GM12878 (cell line): ENCODE results near the gene ADPRM. TPM values are rescaled to one million over a fixed set of nuclear protein-coding genes. Genes with fewer than 3 reads are reported as not detected.
A peak's percentile ranks its signal among the peaks of the same experiment; 100 is the strongest.

Source experiments
- ASH2L ChIP-seq: fragments of 300-600, 200-600 bp; sonication (generic); IDR thresholded peaks from 2 replicates; pipeline ENCODE4 v1.6.1; 2017; ENCODE audit warnings: low read depth, mild to moderate bottlenecking, borderline replicate concordance
- CBFB ChIP-seq: IDR thresholded peaks from 2 replicates; pipeline ENCODE4 v1.6.1; 2016; ENCODE audit warnings: antibody characterized with exemption, low read depth
- CHD2 ChIP-seq: IDR thresholded peaks from 2 replicates; pipeline ENCODE4 v1.6.1; 2011; ENCODE audit warnings: low read depth, low read length, improper control_type of control experiment, borderline replicate concordance
- CHD4 ChIP-seq: fragments of 200-600 bp; sonication (generic); IDR thresholded peaks from 2 replicates; pipeline ENCODE4 v1.6.1; 2016; ENCODE audit warnings: mild to moderate bottlenecking
- MXI1 ChIP-seq: fragments of 150-350 bp; IDR thresholded peaks from 2 replicates; pipeline ENCODE4 v1.6.1; 2011; ENCODE audit warnings: low read depth, mild to moderate bottlenecking, inconsistent platforms, low read length, improper control_type of control experiment
- MYC ChIP-seq: IDR thresholded peaks from 2 replicates; pipeline ENCODE4 v1.6.1; 2011; ENCODE audit warnings: mild to moderate bottlenecking, low read length, moderate library complexity, inconsistent platforms; ENCODE audit not compliant: insufficient read depth, insufficient replicate concordance, insufficient read length, severe bottlenecking
- NFYA ChIP-seq: IDR thresholded peaks from 2 replicates; pipeline ENCODE4 v1.6.1; 2011; ENCODE audit warnings: low read depth, mild to moderate bottlenecking, low read length, improper control_type of control experiment, borderline replicate concordance
- NR2C1 ChIP-seq: fragments of 450-650 bp; IDR thresholded peaks from 2 replicates; pipeline ENCODE4 v1.6.1; 2017; ENCODE audit warnings: antibody characterized with exemption, mild to moderate bottlenecking, moderate library complexity
- POU2F2 ChIP-seq: IDR thresholded peaks from 3 replicates; pipeline ENCODE4 v1.6.1; 2011; ENCODE audit warnings: low read depth, mild to moderate bottlenecking, low read length, borderline replicate concordance
- RAD21 ChIP-seq: IDR thresholded peaks from 2 replicates; pipeline ENCODE4 v1.6.1; 2011; ENCODE audit warnings: mild to moderate bottlenecking, low read depth, low read length, moderate library complexity; ENCODE audit not compliant: insufficient read depth
- RAD51 ChIP-seq: fragments of 450-650 bp; IDR thresholded peaks from 2 replicates; pipeline ENCODE4 v1.6.1; 2016; ENCODE audit warnings: moderate library complexity, mild to moderate bottlenecking, inconsistent platforms
- SMAD5 ChIP-seq: IDR thresholded peaks from 2 replicates; pipeline ENCODE4 v1.6.1; 2016; ENCODE audit warnings: antibody characterized with exemption, low read depth
- SMARCA5 ChIP-seq: fragments of 450-650 bp; IDR thresholded peaks from 2 replicates; pipeline ENCODE4 v1.6.1; 2017; ENCODE audit warnings: mild to moderate bottlenecking
- ZSCAN29 ChIP-seq: fragments of 450-650 bp; IDR thresholded peaks from 2 replicates; pipeline ENCODE4 v1.6.1; 2017; ENCODE audit warnings: mild to moderate bottlenecking, moderate library complexity
- polyA plus RNA-seq, 11 experiments: library from polyadenylated mRNA; depleted of rRNA in 4 of 11; unstranded in 6 of 11; stranded (reverse) in 5 of 11; fragments of >200 nt; fragmentation: Nextera tagmentation in 4 of 11; fragmentation: Illumina TruSeq in 1 of 11; extraction: Ambion mirVana in 4 of 11; extraction: Trizol in 1 of 11; gene quantifications; 1 replicate in 1 of 11; 2 replicates in 10 of 11; pipeline versions ENCODE4 v1.2.1 to v1.2.3, GENCODE V29; 2011 to 2016; ENCODE audit warnings: inconsistent platforms in 2 of 11, missing spikeins in 2 of 11, low read depth in 1 of 11
- total RNA-seq, 4 experiments: library from RNA; depleted of rRNA in 3 of 4; stranded (reverse); fragments of >200 nt in 3 of 4; fragmentation: Illumina TruSeq in 1 of 4; extraction: Trizol in 1 of 4; gene quantifications; 2 replicates each; pipeline versions ENCODE4 v1.2.1 to v1.2.3, GENCODE V29; 2013 to 2021
- TF ChIP-seq, protein P1 (sequence below): IDR thresholded peaks from 2 replicates; pipeline ENCODE4 v1.6.1; 2012; ENCODE audit warnings: low read length, inconsistent platforms
- TF ChIP-seq, protein P2 (sequence below): fragments of 450-650 bp; conservative IDR thresholded peaks from 2 replicates; pipeline ENCODE4 v1.6.1; 2017; ENCODE audit warnings: mild to moderate bottlenecking, moderate library complexity
- TF ChIP-seq, protein P3 (sequence below): IDR thresholded peaks from 2 replicates; pipeline ENCODE4 v1.6.1; 2012; ENCODE audit warnings: low read depth, low read length, improper control_type of control experiment
- TF ChIP-seq, protein P4 (sequence below): fragments of 450-650 bp; IDR thresholded peaks from 2 replicates; pipeline ENCODE4 v1.6.1; 2018; ENCODE audit warnings: borderline replicate concordance, mild to moderate bottlenecking; ENCODE audit not compliant: partially characterized antibody
- TF ChIP-seq, protein P5 (sequence below): fragments of 450-650 bp; IDR thresholded peaks from 2 replicates; pipeline ENCODE4 v1.6.1; 2018; ENCODE audit warnings: mild to moderate bottlenecking, low read depth, moderate library complexity; ENCODE audit not compliant: partially characterized antibody

Gene ADPRM
- total and polyA plus RNA-seq, 10 of the 15 experiments (the other 5 are each of a cell fraction or from before 2014, with no cell fraction given) = 7.1 to 18.4 (median 8.8) TPM

DNA sequence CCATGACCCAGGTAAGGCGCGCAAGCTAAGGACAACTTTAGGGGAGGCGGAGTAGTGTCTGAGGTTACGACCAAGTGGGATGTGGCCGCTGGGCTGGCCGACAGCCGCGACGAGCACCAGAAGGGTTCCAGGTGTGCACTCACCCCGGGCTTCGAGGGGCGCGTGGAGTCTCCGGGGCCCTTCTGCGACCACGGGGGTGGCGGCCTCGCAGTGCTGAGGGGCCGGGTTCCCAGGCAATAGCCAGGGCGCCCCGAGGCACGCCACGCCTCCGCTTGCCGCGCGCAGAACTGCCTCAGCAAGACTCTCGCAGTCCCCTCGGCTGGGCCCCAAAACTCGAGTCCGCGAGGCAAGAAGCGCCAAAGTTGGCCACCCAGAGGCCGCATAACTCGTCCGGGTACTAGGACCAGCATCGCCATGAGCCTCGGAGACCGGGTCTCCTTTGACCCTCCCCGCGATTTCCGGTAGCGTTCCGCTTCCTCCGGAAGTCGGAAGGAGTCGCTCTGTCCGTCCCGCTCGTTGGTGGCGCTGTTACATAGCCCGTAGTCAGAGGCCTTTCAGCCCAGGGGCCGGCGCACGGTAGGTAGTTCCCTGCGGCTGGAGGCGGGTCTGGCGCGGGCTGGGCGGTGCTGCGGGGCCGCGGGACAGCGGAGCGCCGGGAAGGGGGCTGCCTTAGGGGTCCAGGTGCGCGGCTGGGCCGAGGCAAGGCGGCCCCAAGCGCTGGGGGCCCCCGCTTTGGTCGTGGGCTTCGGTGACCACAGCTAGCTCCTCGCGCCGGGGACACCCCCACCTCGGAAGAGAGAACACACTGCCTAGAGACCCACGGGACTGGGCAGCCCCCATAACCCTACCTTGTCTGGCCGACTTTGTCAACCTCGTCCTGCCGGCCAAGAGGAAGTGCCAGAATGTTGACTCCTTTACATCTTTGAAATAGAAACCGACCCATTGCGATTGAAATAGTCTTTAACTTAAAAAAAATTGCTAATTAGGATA lies at the start of gene ADPRM, which contains the start of gene SCO1 (continued):
- TF ChIP-seq POU2F2 = peak; percentile 88
- TF ChIP-seq, protein P1, sequence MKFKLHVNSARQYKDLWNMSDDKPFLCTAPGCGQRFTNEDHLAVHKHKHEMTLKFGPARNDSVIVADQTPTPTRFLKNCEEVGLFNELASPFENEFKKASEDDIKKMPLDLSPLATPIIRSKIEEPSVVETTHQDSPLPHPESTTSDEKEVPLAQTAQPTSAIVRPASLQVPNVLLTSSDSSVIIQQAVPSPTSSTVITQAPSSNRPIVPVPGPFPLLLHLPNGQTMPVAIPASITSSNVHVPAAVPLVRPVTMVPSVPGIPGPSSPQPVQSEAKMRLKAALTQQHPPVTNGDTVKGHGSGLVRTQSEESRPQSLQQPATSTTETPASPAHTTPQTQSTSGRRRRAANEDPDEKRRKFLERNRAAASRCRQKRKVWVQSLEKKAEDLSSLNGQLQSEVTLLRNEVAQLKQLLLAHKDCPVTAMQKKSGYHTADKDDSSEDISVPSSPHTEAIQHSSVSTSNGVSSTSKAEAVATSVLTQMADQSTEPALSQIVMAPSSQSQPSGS = no peak
- TF ChIP-seq MYC = peak; percentile 82
- TF ChIP-seq, protein P2, sequence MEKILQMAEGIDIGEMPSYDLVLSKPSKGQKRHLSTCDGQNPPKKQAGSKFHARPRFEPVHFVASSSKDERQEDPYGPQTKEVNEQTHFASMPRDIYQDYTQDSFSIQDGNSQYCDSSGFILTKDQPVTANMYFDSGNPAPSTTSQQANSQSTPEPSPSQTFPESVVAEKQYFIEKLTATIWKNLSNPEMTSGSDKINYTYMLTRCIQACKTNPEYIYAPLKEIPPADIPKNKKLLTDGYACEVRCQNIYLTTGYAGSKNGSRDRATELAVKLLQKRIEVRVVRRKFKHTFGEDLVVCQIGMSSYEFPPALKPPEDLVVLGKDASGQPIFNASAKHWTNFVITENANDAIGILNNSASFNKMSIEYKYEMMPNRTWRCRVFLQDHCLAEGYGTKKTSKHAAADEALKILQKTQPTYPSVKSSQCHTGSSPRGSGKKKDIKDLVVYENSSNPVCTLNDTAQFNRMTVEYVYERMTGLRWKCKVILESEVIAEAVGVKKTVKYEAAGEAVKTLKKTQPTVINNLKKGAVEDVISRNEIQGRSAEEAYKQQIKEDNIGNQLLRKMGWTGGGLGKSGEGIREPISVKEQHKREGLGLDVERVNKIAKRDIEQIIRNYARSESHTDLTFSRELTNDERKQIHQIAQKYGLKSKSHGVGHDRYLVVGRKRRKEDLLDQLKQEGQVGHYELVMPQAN = peak; percentile 60
- TF ChIP-seq ASH2L = no peak
- TF ChIP-seq MXI1 = peak; percentile 89
- TF ChIP-seq RAD21 = no peak
- TF ChIP-seq, protein P3, sequence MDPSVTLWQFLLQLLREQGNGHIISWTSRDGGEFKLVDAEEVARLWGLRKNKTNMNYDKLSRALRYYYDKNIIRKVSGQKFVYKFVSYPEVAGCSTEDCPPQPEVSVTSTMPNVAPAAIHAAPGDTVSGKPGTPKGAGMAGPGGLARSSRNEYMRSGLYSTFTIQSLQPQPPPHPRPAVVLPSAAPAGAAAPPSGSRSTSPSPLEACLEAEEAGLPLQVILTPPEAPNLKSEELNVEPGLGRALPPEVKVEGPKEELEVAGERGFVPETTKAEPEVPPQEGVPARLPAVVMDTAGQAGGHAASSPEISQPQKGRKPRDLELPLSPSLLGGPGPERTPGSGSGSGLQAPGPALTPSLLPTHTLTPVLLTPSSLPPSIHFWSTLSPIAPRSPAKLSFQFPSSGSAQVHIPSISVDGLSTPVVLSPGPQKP = peak; percentile 92
- peak; percentile 73 for TF ChIP-seq CHD2
- TF ChIP-seq, protein P4, sequence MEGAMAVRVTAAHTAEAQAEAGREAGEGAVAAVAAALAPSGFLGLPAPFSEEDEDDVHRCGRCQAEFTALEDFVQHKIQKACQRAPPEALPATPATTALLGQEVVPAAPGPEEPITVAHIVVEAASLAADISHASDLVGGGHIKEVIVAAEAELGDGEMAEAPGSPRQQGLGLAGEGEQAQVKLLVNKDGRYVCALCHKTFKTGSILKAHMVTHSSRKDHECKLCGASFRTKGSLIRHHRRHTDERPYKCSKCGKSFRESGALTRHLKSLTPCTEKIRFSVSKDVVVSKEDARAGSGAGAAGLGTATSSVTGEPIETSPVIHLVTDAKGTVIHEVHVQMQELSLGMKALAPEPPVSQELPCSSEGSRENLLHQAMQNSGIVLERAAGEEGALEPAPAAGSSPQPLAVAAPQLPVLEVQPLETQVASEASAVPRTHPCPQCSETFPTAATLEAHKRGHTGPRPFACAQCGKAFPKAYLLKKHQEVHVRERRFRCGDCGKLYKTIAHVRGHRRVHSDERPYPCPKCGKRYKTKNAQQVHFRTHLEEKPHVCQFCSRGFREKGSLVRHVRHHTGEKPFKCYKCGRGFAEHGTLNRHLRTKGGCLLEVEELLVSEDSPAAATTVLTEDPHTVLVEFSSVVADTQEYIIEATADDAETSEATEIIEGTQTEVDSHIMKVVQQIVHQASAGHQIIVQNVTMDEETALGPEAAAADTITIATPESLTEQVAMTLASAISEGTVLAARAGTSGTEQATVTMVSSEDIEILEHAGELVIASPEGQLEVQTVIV = no peak
- peak; percentile 75 for TF ChIP-seq CBFB
- TF ChIP-seq, protein P5, sequence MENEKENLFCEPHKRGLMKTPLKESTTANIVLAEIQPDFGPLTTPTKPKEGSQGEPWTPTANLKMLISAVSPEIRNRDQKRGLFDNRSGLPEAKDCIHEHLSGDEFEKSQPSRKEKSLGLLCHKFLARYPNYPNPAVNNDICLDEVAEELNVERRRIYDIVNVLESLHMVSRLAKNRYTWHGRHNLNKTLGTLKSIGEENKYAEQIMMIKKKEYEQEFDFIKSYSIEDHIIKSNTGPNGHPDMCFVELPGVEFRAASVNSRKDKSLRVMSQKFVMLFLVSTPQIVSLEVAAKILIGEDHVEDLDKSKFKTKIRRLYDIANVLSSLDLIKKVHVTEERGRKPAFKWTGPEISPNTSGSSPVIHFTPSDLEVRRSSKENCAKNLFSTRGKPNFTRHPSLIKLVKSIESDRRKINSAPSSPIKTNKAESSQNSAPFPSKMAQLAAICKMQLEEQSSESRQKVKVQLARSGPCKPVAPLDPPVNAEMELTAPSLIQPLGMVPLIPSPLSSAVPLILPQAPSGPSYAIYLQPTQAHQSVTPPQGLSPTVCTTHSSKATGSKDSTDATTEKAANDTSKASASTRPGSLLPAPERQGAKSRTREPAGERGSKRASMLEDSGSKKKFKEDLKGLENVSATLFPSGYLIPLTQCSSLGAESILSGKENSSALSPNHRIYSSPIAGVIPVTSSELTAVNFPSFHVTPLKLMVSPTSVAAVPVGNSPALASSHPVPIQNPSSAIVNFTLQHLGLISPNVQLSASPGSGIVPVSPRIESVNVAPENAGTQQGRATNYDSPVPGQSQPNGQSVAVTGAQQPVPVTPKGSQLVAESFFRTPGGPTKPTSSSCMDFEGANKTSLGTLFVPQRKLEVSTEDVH = peak; percentile 45
- peak; percentile 85; the same call in 1 of the 2 replicates for TF ChIP-seq SMAD5
- TF ChIP-seq SMARCA5 = peak; percentile 64; the same call in 1 of the 2 replicates
- no peak for TF ChIP-seq CHD4
- peak; percentile 87 for TF ChIP-seq NR2C1
- TF ChIP-seq RAD51 = no peak
- no peak for TF ChIP-seq NFYA
- no peak for TF ChIP-seq ZSCAN29
